Esophagus muscularis mucosa (tissue), 3 donors: Measurements from ENCODE around the gene ALG11.

Source experiments
- CTCF ChIP-seq, 3 experiments: fragments of 200-600 bp in 2 of 3; fragments of 450-650 bp in 1 of 3; sonication (generic) in 2 of 3; IDR thresholded peaks; one replicate each; pipeline ENCODE4 v1.5.1; 2017 to 2019; ENCODE audit warnings: antibody characterized with exemption in 3 of 3, mild to moderate bottlenecking in 2 of 3, moderate library complexity in 1 of 3
- POLR2A ChIP-seq: fragments of 450-650 bp; IDR thresholded peaks from one replicate; pipeline ENCODE4 v1.6.1; 2017; ENCODE audit warnings: antibody characterized with exemption, moderate library complexity, mild to moderate bottlenecking, low read depth
- POLR2AphosphoS5 ChIP-seq, 2 donors: sonication (generic); formaldehyde crosslinking; IDR thresholded peaks; one replicate each; pipeline ENCODE4 v1.6.1; 2017; ENCODE audit warnings: antibody characterized with exemption in 2 of 2

- TF ChIP-seq POLR2A (no peak), CTCF (IDR thresholded peaks at IDR 0.05) (no peak), POLR2AphosphoS5 (IDR thresholded peaks at IDR 0.05) (no peak)
Measured at GRCh38 chr13:52022356-52022755, 10.2 kb downstream of the ALG11 start.
